Fibroblast of villous mesenchyme (primary cell): ENCODE results near the gene C9orf153. TPM values are rescaled to one million over a fixed set of nuclear protein-coding genes. Genes with fewer than 3 reads are reported as not detected.

Source experiments
- DNase-seq: peaks from one replicate; pipeline ENCODE4 v3.0.0-alpha.2; 2010; ENCODE audit warnings: low read depth
- H3K4me3 ChIP-seq: 2 replicates; pipeline ENCODE4 v1.5.1; 2011; ENCODE audit warnings: low read depth, mild to moderate bottlenecking, low read length
- CTCF ChIP-seq: IDR thresholded peaks from 2 replicates; pipeline ENCODE4 v1.5.1; 2012; ENCODE audit warnings: low read depth, mild to moderate bottlenecking, low read length; ENCODE audit not compliant: insufficient read depth
- total RNA-seq: library from RNA; depleted of rRNA; stranded (reverse); fragments of >200 nt; gene quantifications from 2 replicates; pipeline ENCODE4 v1.2.3, GENCODE V29; 2012

The C9orf153 gene
- total RNA-seq, 1 donor, result not detected

GRCh38 chr9:86248746-86249145 is 10.7 kb downstream of the C9orf153 start:
- no peak for TF ChIP-seq CTCF
- DNase-seq, result no peak

GRCh38 chr9:86246752-86247161 is 12.7 kb downstream of the C9orf153 start:
- peak; percentile 38 for DNase-seq
- no peak overlapping the region for H3K4me3 ChIP-seq
- peak; percentile 5 for TF ChIP-seq CTCF

More at GRCh38 chr9:86248746-86249145, 10.7 kb downstream of the C9orf153 start:
- no peak overlapping the region for H3K4me3 ChIP-seq

- peak; percentile 17 for DNase-seq
- TF ChIP-seq CTCF, result no peak
These were observed 17.4 kb downstream of the C9orf153 start for GRCh38 chr9:86242071-86242470.

GRCh38 chr9:86241216-86241615 is 18.2 kb downstream of the C9orf153 start:
- TF ChIP-seq CTCF, result no peak
- peak; percentile 47 for DNase-seq
- no peak overlapping the region for H3K4me3 ChIP-seq

More at GRCh38 chr9:86242071-86242470, 17.4 kb downstream of the C9orf153 start:
- H3K4me3 ChIP-seq, result no peak overlapping the region

GRCh38 chr9:86238861-86239770 is 20.3 kb downstream of the C9orf153 start:
- H3K4me3 ChIP-seq, result no peak overlapping the region
- no peak for TF ChIP-seq CTCF
- DNase-seq, result no peak

- H3K4me3 ChIP-seq, result no peak overlapping the region
- DNase-seq, result no peak
- no peak for TF ChIP-seq CTCF
These were observed 28.6 kb downstream of the C9orf153 start for GRCh38 chr9:86230858-86231257.
